ENCODE results near the gene EI24.

DNA sequence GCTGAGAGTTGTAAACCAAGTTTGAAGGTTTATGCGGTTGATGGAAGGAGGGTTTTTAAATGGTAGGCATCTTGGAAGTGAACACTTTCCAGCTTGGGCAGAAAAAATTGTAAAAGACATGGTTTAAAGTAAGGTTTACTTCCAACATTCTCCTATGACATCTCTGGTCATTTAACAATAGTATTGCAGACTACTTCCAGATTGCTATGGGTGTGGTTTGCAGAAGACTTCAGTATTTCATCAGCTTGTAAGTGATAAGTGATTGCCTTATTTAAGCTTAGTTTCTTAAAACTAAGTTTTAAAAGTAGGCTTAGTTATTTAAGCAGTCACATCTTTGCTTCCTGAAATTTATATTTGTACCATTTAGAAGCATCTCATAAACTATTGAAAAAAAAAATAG is 16.2 kb downstream of the EI24 start:
- TF ChIP-seq CTCF (IDR thresholded peaks at IDR 0.05) (no peak), POLR2AphosphoS5 (IDR thresholded peaks at IDR 0.05) (no peak)
